NCI-H2227 treated with DMSO at 0.1 percent for 48 hours (cell line): Measurements from ENCODE around the gene FIGN.

Experiments used
- DNase-seq: peaks from one replicate; lab custom pipeline; 2025; lab: John Stamatoyannopoulos, UW

FIGN gene

GRCh38 chr2:163664610-163665009 lies 71.2 kb downstream of the FIGN start:
- no peak for DNase-seq

- no peak for DNase-seq
Observed at GRCh38 chr2:163662141-163662780, 73.5 kb downstream of the FIGN start.

GRCh38 chr2:163659224-163659623 lies 76.6 kb downstream of the FIGN start:
- no peak for DNase-seq

- DNase-seq: no peak
Observed at GRCh38 chr2:163658556-163658955, 77.3 kb downstream of the FIGN start.

GRCh38 chr2:163657281-163657656 lies 78.5 kb downstream of the FIGN start:
- DNase-seq: no peak

- DNase-seq: no peak
Observed at GRCh38 chr2:163656622-163657280, 79.1 kb downstream of the FIGN start.

- DNase-seq: no peak
Observed at GRCh38 chr2:163655667-163656066, 80.1 kb downstream of the FIGN start.

GRCh38 chr2:163652751-163653150 lies 83.1 kb downstream of the FIGN start:
- DNase-seq: no peak

- DNase-seq: no peak
Observed at GRCh38 chr2:163649080-163649479, 86.7 kb downstream of the FIGN start.

- DNase-seq: no peak
Observed at GRCh38 chr2:163647300-163647699, 88.5 kb downstream of the FIGN start.

GRCh38 chr2:163646687-163647086 lies 89.1 kb downstream of the FIGN start:
- peak; percentile 97 for DNase-seq

- DNase-seq: no peak
Observed at GRCh38 chr2:163644238-163644637, 91.6 kb downstream of the FIGN start.

GRCh38 chr2:163641986-163642385 lies 93.8 kb downstream of the FIGN start:
- DNase-seq: no peak

GRCh38 chr2:163640542-163641193 lies 95.1 kb downstream of the FIGN start:
- DNase-seq: no peak

- DNase-seq: peak; percentile 79
Observed at GRCh38 chr2:163637871-163638270, 97.9 kb downstream of the FIGN start.

- DNase-seq: no peak
Observed at GRCh38 chr2:163633291-163633690, 102.5 kb downstream of the FIGN start.

- DNase-seq: no peak
Observed at GRCh38 chr2:163630836-163631235, 105.0 kb downstream of the FIGN start.

- DNase-seq: no peak
Observed at GRCh38 chr2:163626639-163627109, 109.1 kb downstream of the FIGN start.

- DNase-seq: no peak
Observed at GRCh38 chr2:163626208-163626607, 109.6 kb downstream of the FIGN start.

- no peak for DNase-seq
Observed at GRCh38 chr2:163625632-163626031, 110.2 kb downstream of the FIGN start.

- no peak for DNase-seq
Observed at GRCh38 chr2:163621445-163622004, 114.3 kb downstream of the FIGN start.

- no peak for DNase-seq
Observed at GRCh38 chr2:163617517-163617916, 118.3 kb downstream of the FIGN start.

GRCh38 chr2:163613266-163613731 lies 122.5 kb downstream of the FIGN start:
- no peak for DNase-seq
